HepG2 (cell line): ENCODE results near the gene PARP3. TPM values are rescaled to one million over a fixed set of nuclear protein-coding genes. Genes with fewer than 3 reads are reported as not detected.

Source experiments
- ATAC-seq: fragments of 200-7000 bp; cut with Tn5 transposase; 3 replicates; pipeline ENCODE4 v1.9.1; 2020; ENCODE audit warnings: mild to moderate bottlenecking, moderate library complexity
- BruUV-seq: library from RNA; stranded (reverse); fragments of 400-500 nt; replicated peaks from 2 replicates; lab custom pipeline; 2021; lab: Mats Ljungman, UMichigan
- CTCF ChIA-PET: fragments of 300-600 bp; formaldehyde crosslinking; extraction: SDS; loops from one replicate; lab custom pipeline; 2021; ENCODE audit warnings: low total read pairs, inconsistent platforms, low intra/inter-chr PET ratio; lab: Yijun Ruan, JAX
- POLR2A ChIA-PET: fragments of 350-600 bp; sonication (Branson Sonifier 250); formaldehyde crosslinking; loops from one replicate; lab custom pipeline; 2020; ENCODE audit warnings: antibody characterized with exemption, inconsistent platforms; lab: Yijun Ruan, JAX
- DNase-seq: peaks from one replicate; pipeline ENCODE4 v3.0.0-alpha.2; 2015; ENCODE audit warnings: low spot score
- FAIRE-seq: peaks from 3 replicates; lab custom pipeline; 2011; peaks lifted over from hg19 to GRCh38; lab: Jason Lieb, UNC
- H2AFZ ChIP-seq: one replicate; pipeline ENCODE4 v1.6.1; 2011; ENCODE audit warnings: low read length, inconsistent platforms
- H3K27ac ChIP-seq: fragments of 300-600 bp; 3 replicates; pipeline ENCODE4 v1.8.0; 2011; ENCODE audit warnings: mixed run types, mild to moderate bottlenecking, mixed read lengths, low read length, inconsistent platforms; ENCODE audit not compliant: insufficient read depth; ENCODE audit errors: extremely low read length
- H3K27me3 ChIP-seq, 2 experiments: fragments of 200-600 bp in 1 of 2; 2 replicates in 1 of 2; 3 replicates in 1 of 2; pipeline versions ENCODE4 v1.6.0 to v1.8.0; 2011; ENCODE audit warnings: low read length in 2 of 2, mild to moderate bottlenecking in 2 of 2, moderate library complexity in 2 of 2, inconsistent platforms in 1 of 2; ENCODE audit not compliant: insufficient read depth in 2 of 2, control insufficient read depth in 1 of 2
- H3K36me3 ChIP-seq, 2 experiments: fragments of 200-600 bp in 1 of 2; replicated peaks in 1 of 2; 2 replicates in 1 of 2; 3 replicates in 1 of 2; pipeline versions ENCODE4 v1.5.1 to v1.8.0; 2011; ENCODE audit warnings: low read length in 2 of 2, inconsistent platforms in 1 of 2; ENCODE audit not compliant: insufficient read depth in 2 of 2, control insufficient read depth in 1 of 2
- H3K4me1 ChIP-seq: 2 replicates; pipeline ENCODE4 v1.5.1; 2012; ENCODE audit warnings: low read length, inconsistent platforms; ENCODE audit not compliant: insufficient read depth
- H3K4me2 ChIP-seq: 2 replicates; pipeline ENCODE4 v1.6.0; 2011; ENCODE audit warnings: low read depth, low read length, inconsistent platforms
- H3K4me3 ChIP-seq, 3 experiments: fragments of 200-600 bp in 1 of 3; sonication (generic), shearing (Covaris generic) in 1 of 3; replicated peaks in 1 of 3; 2 replicates each; pipeline ENCODE4 v1.5.1; 2011 to 2016; ENCODE audit warnings: low read length in 3 of 3, inconsistent platforms in 2 of 3, low read depth in 2 of 3, mild to moderate bottlenecking in 2 of 3, control low read depth in 1 of 3, mixed read lengths in 1 of 3; ENCODE audit not compliant: insufficient read depth in 1 of 3
- H3K79me2 ChIP-seq: one replicate; pipeline ENCODE4 v1.6.1; 2011; ENCODE audit warnings: low read length, inconsistent platforms; ENCODE audit not compliant: insufficient read depth
- H3K9ac ChIP-seq: 2 replicates; pipeline ENCODE4 v1.6.0; 2011; ENCODE audit warnings: mild to moderate bottlenecking, low read depth, low read length, inconsistent platforms; ENCODE audit not compliant: insufficient read depth
- H3K9me3 ChIP-seq: 2 replicates; pipeline ENCODE4 v1.5.1; 2012; ENCODE audit warnings: mild to moderate bottlenecking, low read length
- H4K20me1 ChIP-seq: 2 replicates; pipeline ENCODE4 v1.6.0; 2011; ENCODE audit warnings: inconsistent platforms, mild to moderate bottlenecking, low read length, moderate library complexity; ENCODE audit not compliant: insufficient read depth
- CREB3 ChIP-seq: sonication (generic); formaldehyde crosslinking; IDR thresholded peaks from 2 replicates; pipeline ENCODE4 v1.5.0; 2020; ENCODE audit warnings: missing genetic modification reagents
- HHEX ChIP-seq: IDR thresholded peaks from 2 replicates; pipeline ENCODE4 v1.6.1; 2016; ENCODE audit warnings: control low read depth
- RBM22 ChIP-seq: fragments of 200-400 bp; formaldehyde crosslinking; optimal IDR thresholded peaks from 2 replicates; pipeline ENCODE3; 2017; ENCODE audit warnings: mild to moderate bottlenecking, low read length, moderate library complexity
- ZNF326 ChIP-seq: sonication (generic); formaldehyde crosslinking; IDR thresholded peaks from 2 replicates; pipeline ENCODE4 v1.4.0; 2020; ENCODE audit warnings: missing genetic modification reagents, borderline replicate concordance
- WGBS: methylation state at CpG from one replicate; pipeline ENCODE4 v1.1.6; 2017; ENCODE audit warnings: low lambda C conversion rate; 5-methylcytosine and 5-hydroxymethylcytosine counted together
- in situ Hi-C: cut with HindIII; loops from 2 replicates; pipeline ENCODE4 v1.10.0; 2017; ENCODE audit warnings: low pct_unique_long_range_greater_than_20kb; ENCODE audit not compliant: extremely low pct_ligation_motif_present
- intact Hi-C: fragments of 100-400 bp; cut with micrococcal nuclease; formaldehyde crosslinking; loops from one replicate; pipeline ENCODE4 v1.10.0; 2022; ENCODE audit not compliant: unreplicated experiment
- polyA plus RNA-seq, 8 experiments: library from polyadenylated mRNA; depleted of rRNA in 3 of 8; stranded (reverse) in 7 of 8; unstranded in 1 of 8; fragments of >200 nt; fragmentation: Illumina TruSeq in 4 of 8; extraction: Trizol in 4 of 8; gene quantifications; 2 replicates each; pipeline versions ENCODE4 v1.2.1 to v1.2.3, GENCODE V29; 2011 to 2016; ENCODE audit warnings: low read depth in 4 of 8, missing spikeins in 1 of 8, mixed read lengths in 1 of 8; ENCODE audit not compliant: insufficient read depth in 1 of 8
- total RNA-seq, 5 experiments: library from RNA; depleted of rRNA; stranded (reverse); fragments of >200 nt; fragmentation: Illumina TruSeq; extraction: Trizol; gene quantifications; 2 replicates each; pipeline ENCODE4 v1.2.3, GENCODE V29; 2016; ENCODE audit warnings: low read depth in 1 of 5
- TF ChIP-seq, protein P1 (sequence below): sonication (generic); formaldehyde crosslinking; conservative IDR thresholded peaks from 2 replicates; pipeline ENCODE4 v1.8.0; 2022; ENCODE audit warnings: low read depth, missing genetic modification reagents

Gene PARP3
- total and polyA plus RNA-seq, 2 of the 13 experiments (the other 11 are each of a cell fraction or from before 2014, with no cell fraction given): 11.2 to 21.5 TPM

- no peak for DNase-seq
- BruUV-seq: no TSS peak
- Histone ChIP-seq H3K27ac (no peak overlapping the region), H3K9ac (no peak overlapping the region), H3K27me3 (no peaks in the 10 kb centered on the region), H3K9me3 (no peaks in the 10 kb centered on the region), H4K20me1 (no peaks in the 10 kb centered on the region), H3K4me2 (no peak overlapping the region), H3K4me3 (no peak overlapping the region), H3K4me1 (peaks cover 27% of the 10 kb centered on the region), H3K79me2 (no peaks in the 10 kb centered on the region), H2AFZ (no peak overlapping the region), H3K36me3 (peaks cover 4 to 19% of the 10 kb centered on the region in 2 experiments; a peak in 4 of 5 replicates)
- 95% methylated on average over 17 of the region's 20 CpGs for WGBS
- no peak for ATAC-seq
- CTCF ChIA-PET: no interaction called here
- no peak for FAIRE-seq
- POLR2A ChIA-PET: no interaction called here
- in situ Hi-C loops (no loop called here), intact Hi-C loops (no loop called here)
- TF ChIP-seq RBM22: peak; percentile 30
- no peak for TF ChIP-seq CREB3 (CRISPR knock-in tag)
- TF ChIP-seq, protein P1, sequence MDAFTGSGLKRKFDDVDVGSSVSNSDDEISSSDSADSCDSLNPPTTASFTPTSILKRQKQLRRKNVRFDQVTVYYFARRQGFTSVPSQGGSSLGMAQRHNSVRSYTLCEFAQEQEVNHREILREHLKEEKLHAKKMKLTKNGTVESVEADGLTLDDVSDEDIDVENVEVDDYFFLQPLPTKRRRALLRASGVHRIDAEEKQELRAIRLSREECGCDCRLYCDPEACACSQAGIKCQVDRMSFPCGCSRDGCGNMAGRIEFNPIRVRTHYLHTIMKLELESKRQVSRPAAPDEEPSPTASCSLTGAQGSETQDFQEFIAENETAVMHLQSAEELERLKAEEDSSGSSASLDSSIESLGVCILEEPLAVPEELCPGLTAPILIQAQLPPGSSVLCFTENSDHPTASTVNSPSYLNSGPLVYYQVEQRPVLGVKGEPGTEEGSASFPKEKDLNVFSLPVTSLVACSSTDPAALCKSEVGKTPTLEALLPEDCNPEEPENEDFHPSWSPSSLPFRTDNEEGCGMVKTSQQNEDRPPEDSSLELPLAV: no peak
- TF ChIP-seq HHEX (CRISPR knock-in tag): no peak
- TF ChIP-seq ZNF326 (CRISPR knock-in tag): no peak
These were observed 16.7 kb downstream of the PARP3 start for GRCh38 chr3:51958603-51959521.
